HG02885 (cell line): Measurements from ENCODE around the gene LARGE1.

Experiments
- ATAC-seq: cut with Tn5 transposase; IDR thresholded peaks from one replicate; pipeline ENCODE4 v1.9.1; 2021; ENCODE audit warnings: mild to moderate bottlenecking; ENCODE audit not compliant: unreplicated experiment, poor library complexity

The LARGE1 gene

DNA sequence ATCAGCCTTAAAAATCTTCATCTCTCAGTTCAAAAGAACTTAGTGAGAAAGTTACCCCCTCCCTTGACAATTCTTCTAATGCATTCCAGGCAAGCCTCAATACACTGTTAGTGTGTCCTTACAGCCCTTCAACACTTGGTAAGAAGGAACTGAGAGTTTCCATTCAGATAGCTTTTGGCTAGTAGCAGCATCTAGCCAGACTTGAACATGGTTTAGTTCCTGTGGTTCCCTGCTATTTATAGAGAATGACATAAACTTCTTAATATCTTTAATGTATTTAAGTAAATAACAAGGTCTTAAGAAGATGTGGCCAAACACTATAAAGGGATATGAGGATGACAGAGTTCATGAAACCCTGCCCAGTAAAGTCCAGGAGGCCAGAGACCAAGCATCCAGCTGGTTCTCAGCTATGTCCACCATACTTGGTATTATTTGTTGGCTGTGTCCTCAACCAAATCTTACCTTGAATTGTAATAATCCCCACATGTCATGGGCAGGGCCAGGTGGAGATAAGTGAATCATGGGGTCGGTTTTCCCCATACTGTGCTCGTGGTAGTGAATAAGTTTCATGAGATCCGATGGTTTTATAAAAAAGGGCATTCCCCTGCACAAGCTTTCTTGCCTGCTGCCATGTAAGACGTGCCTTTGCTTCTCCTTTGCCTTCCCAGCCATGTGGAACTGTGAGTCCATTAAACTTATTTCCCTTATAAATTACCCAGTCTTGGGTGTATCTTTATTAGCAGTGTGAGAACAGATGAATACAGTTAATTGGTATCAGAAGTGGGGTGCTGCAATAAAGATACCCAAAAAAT lies 132.4 kb downstream of the LARGE1 start:
- no peak for ATAC-seq

GRCh38 chr22:33786149-33786548 lies 134.1 kb downstream of the LARGE1 start:
- no peak for ATAC-seq

DNA sequence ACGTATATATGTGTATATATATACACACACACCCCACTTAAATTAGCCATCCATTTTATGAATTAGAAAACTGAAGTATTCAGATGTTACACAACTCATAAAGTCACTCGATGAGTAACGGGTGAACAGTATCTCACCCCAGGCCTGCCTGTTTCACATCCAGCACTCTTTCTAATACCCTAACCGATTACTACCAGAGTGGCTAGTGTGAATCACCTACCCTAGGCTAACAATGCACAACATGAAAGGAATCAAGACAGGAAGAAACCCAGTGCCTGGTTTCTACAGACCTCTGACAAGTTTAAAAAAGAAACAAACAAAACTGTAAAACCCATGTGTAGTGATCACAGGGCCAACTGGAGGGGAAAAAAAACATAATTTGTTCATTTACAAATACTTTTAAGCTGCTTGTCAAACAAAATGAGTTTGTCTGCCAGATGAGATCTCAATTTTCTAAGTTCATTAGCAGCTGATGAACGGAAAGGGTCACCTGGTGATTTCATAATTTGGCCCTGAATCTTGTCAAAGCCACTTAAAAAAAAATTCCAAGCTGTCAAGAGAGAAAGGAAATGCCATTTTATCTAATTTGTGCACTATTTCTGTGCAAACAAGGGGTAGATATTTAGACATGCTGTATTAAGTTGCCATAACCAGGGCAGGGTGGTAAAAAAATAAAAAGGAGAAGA lies 134.8 kb downstream of the LARGE1 start:
- ATAC-seq = no peak

DNA sequence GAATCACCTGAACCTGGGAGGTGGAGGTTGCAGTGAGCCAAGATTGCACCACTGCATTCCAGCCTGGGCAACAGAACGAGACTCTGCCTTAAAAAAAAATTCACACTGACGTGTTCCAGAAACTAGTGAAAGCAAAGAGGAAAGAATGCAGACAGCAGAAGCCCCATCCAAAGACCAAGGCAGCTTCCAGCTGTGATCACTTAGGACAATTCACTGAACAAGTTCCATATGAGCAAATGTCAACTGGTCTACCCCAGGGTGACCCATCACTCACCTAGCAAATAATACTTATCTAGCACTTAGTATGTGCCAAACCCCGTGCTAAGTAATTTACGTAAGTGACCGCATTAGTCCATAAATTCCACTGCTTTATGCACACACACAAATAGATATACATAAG lies 138.9 kb downstream of the LARGE1 start:
- ATAC-seq = no peak

DNA sequence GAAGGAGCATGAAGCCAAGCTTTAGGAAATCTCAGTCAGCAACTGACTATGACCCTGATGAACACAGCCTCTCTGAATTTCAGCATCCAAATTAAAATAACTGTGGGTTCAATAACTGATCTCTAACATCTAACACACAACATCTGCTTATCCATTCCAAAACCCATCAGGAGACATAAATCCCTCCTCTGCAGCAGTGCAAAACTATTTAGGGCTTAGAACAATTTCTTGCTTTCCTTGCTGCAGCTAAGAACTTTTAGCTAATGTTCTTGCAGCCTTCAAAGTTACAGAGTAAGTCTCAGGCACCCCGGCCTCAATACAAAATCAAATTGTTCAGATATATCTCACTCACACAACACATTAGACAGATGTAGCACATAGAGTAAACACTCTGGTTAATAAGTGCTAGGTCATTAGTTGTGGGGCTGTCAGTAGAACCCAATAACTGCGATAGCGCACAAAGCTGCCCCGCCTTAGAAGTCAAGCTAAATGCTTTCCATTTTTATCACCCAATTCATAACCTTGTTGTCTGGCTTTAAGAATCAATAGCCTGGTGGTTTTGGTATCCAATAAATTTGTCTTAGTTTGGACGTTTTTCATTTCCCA lies 139.6 kb downstream of the LARGE1 start:
- no peak for ATAC-seq

GRCh38 chr22:33779243-33779642 lies 141.0 kb downstream of the LARGE1 start:
- ATAC-seq = no peak

GRCh38 chr22:33776491-33776890 lies 143.8 kb downstream of the LARGE1 start:
- no peak for ATAC-seq

- ATAC-seq = no peak
These were observed 145.5 kb downstream of the LARGE1 start for GRCh38 chr22:33774781-33775180.

DNA sequence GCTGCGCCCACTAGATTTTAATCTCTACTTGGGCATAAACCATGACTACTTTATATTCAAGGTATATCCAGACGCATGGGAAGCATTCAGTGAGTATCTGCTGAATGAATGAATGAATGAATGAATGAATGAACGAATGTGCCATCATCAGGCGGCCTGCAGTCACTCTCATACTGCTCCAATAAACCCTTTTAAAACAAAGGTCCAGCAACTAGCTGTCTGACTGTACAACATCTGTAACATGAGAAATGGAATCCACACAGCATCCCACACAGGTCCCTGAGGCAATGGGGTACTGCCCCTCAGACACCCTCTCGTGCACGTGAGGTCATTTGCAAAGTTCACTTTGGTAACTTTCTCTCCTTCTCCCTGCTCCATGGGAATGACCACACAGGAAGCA lies 147.5 kb downstream of the LARGE1 start:
- ATAC-seq = no peak

DNA sequence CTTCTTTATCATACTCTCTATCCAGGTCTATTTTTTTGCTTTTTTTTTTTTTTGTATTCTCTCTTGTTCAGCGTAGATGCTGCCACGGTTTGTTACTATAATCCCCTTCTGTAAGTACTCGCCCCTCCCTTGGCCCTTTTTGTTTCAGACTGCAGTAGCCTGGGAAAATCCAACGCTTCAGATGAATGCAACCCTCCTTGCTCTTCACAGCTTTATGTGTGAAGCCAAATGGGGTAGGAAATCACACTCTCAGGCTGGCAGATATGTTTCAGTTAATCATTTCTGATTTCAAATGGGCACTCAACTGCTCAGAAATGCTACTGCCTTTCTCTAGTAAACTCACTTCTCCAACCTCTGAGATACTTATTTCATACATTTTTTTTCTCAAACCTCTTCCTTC lies 149.1 kb downstream of the LARGE1 start:
- no peak for ATAC-seq

GRCh38 chr22:33770723-33771122 lies 149.6 kb downstream of the LARGE1 start:
- ATAC-seq = no peak

DNA sequence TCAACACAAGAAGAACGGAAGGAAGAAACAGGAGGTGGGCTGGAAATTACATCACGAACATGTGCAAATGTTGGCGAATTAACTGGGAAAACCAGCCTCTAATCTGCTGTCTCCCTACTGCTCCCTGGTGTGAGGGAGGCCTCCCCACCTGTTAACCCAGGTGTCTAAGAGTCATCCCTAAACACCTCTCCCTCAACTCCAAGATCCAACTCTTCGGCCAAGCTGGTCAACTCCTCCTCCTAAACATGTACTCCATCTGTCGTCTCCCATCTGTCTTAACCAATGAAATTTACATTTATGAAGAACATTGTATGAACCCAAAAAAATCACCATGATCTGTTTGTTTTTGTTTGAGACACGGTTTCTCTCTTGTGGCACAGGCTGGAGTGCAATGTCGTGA lies 154.2 kb downstream of the LARGE1 start:
- ATAC-seq = no peak

DNA sequence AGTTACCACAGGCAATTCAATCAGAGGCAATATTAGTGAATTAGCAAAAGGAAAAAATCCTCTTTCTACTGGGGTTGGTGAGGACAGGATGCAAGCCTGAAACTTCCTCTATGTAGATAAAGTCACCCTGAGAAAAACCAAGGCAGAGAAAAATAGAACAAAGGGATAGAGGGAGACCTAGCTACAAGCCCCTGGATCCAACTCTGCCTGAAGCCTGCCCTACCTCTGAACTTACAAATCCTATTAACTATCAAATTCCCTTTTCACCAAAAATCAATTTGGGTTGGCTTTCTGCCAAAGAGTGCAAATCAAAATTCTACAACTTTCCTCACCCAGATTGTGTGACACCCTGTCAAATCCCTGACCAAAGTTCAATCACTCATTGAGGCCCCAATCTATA lies 161.3 kb downstream of the LARGE1 start:
- no peak for ATAC-seq

- ATAC-seq = no peak
These were observed 162.3 kb downstream of the LARGE1 start for GRCh38 chr22:33757802-33758483.

DNA sequence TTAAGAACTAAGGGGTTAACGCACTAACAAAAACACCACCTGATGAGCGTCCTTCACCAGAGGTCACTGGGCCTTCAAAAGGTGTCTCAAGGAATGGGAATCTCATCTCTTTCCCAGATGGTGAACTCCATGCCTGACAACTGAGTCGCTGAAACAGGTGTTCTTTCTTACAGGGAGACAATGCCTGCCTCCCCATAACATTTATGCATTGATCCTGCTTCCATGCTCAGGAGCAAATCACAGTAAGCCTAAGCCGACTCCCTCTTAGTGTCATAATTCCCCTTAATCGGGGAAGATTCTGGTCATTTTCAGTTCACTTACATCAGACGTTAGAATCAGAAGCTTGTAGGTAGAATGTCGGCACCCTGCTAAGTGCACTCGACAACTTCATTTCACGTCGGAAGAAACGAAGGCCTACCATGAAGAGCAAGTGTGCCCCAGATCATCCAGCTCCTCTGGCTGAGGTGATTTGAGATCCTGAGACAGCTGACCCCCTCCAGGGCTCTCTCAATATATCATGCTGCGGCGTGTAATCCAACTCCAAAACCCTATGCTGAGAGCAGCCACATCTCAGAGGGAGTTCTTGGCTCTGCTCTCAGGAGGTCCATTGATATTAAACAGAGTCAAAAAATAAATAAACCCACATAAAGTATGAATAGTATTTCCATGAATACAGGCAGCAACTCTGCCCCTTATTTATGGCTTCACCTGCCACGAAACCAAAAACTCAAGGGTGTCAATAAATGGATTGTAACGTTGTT lies 163.1 kb downstream of the LARGE1 start:
- ATAC-seq = no peak

DNA sequence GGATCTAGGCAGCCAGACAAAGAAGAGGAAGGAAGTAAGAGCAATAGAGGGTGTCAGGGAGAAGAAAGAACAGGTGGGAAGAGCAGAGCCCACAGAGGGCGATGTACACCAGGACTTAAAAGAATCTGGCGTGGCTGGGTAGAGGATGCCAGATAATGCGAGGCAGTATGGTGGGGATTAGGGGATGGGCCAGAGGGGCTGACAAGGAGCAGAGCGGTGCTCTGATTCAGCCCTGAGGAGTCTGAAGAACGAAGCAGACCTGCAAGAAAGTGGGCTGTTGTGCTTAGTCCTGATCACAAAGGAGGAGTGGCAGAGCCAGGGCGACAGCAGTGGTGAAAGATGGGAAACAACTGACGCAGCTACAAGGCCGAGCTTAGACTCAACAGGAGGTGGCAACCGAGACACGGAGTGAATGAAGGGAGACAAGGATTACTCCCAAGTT lies 163.7 kb downstream of the LARGE1 start:
- ATAC-seq = no peak

DNA sequence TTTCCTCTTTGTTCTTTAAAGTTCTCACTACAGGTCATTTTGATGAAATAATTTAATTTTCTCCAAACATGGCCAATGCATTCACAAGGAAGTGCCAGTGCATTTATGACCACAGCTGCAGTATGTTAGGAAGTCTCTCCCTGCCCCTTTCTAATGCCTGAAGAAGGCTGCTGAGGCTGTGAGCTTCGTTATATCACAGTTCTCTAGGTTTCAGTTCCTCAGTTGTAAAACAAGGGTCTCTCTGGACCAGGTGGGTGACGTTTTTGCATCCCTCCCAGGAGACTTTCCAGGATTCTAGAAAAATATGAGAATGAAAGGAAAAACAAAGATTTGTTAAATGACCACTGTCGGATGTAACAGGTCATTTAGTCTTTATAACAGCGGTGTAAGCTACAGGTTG lies 171.6 kb downstream of the LARGE1 start:
- no peak for ATAC-seq

DNA sequence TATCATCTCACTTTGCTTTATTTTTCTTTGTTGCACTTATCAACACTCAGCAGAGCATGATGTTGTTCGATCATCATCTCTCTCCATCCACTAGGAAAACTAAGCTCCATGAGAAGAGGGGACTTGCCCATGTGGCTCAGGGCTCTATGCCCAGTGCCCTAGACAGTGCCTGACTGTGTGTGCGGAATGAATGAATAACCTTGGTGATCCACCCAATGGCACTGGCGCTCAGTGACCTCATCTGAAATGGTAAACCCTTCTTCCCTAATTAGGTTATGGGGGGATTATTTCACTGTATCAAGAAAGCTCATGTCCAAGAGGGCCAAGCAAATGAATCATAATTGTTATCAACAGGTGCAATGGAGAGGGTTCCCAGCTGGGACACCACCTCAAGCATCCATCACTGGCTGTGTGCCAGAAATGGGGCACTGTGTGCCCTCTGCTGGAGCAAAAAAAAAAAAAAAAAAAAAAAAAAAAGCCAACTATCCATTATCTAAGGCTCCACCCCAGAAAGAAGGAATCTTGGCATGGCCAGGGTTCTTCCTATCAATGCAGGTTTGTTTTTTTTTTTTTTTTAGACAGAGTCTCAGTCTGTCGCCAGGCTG lies 172.6 kb downstream of the LARGE1 start:
- no peak for ATAC-seq

DNA sequence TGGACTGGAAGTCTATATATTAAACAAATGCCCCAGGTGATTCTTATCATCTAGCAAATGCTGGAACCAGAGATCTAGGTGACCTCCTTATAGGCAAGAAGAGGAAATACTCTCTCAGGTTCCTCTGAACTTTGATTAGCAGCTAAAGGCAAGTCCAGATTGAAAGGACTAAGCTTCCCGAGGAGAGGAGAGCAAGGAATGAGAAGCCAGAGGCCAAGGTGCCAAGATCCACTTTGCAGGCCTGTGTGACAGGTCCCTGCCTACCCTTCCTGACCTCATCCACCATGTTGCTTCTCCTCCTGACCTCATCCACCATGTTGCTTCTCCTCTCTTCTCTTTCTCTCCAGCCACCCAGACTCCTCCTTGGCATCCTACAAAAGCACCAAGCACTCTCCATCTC lies 173.2 kb downstream of the LARGE1 start:
- ATAC-seq = no peak

DNA sequence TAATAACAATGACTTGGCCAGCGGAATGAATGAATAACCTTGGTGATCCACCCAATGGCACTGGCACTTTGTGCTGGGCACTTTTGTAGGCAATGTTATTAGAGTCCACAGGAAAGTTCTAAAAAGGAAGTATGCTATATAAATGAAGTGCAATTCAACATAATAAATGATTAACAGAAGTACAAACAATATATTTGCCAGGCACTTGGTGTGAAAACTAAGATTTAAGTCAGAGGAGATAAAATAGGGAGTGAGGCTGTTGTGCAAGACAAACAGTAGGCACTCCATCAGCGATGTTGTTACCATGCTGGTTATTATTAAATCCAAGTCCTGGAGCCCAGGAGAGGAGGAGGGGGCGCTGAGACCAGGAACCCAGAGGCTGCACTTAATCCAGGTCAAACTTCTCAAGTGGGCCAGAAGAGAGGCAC lies 173.8 kb downstream of the LARGE1 start:
- no peak for ATAC-seq
